ENCODE measurements around the gene NAT14.

- TF ChIP-seq POLR2A (IDR thresholded peaks at IDR 0.05; ENCODE audit: low read depth, low read length): no peak
- no peak for TF ChIP-seq POLR2AphosphoS5 (IDR thresholded peaks at IDR 0.05; ENCODE audit: low read depth, low read length)
Measured at GRCh38 chr19:55491546-55492360, 6.8 kb downstream of the NAT14 start.

Data from GM12891 (cell line).